ENCODE results near the gene SEZ6L2. TPM values are rescaled to one million over a fixed set of nuclear protein-coding genes. Genes with fewer than 3 reads are reported as not detected.

The SEZ6L2 gene
- total and polyA plus RNA-seq, 2 of the 8 experiments (the other 6 are each of a cell fraction or from before 2014, with no cell fraction given) = 43.5 to 47.7 TPM

GRCh38 chr16:29909391-29909790, 10.0 kb upstream of the SEZ6L2 start:
- no peak overlapping the region for H2BK15ac ChIP-seq (ENCODE audit: low read length)
- peaks cover 0 to 3% of the 10 kb centered on the region in 2 experiments for H4K20me1 ChIP-seq (replicated peaks in 1 of 2; ENCODE audit: control insufficient read depth in 1 of 2, insufficient read depth in 2 of 2, low read length in 2 of 2)
- no peak overlapping the region for H3K14ac ChIP-seq (ENCODE audit: insufficient read length)
- H2BK5ac ChIP-seq (ENCODE audit: low read depth, low read length) = no peak overlapping the region
- CTCF ChIA-PET (ENCODE audit: partially characterized antibody) = interaction anchor here (0.5 to 2.7 kb wide), 6 partner anchors 14 to 146 kb away, joined by 3 to 14 read pairs (median 4); partner anchors contain the start of gene KCTD13
- no peak overlapping the region for H4K91ac ChIP-seq (replicated peaks; ENCODE audit: insufficient read length, low read length)
- H3K4me3 ChIP-seq (ENCODE audit: extremely low read depth in 1 of 4, insufficient read depth in 2 of 4, low read depth in 3 of 4, low read length in 4 of 4) = no peak overlapping the region
- H2BK20ac ChIP-seq (ENCODE audit: low read length) = no peak overlapping the region
- no peak overlapping the region for H4K5ac ChIP-seq (ENCODE audit: insufficient read length, low read depth, low read length)
- H2AFZ ChIP-seq (ENCODE audit: low read length) = no peak overlapping the region
- H3K36me3 ChIP-seq (ENCODE audit: control insufficient read depth in 2 of 4, insufficient read depth in 4 of 4, low read length in 3 of 4) = peaks cover 0 to 4% (median 0%) of the 10 kb centered on the region in 4 experiments; a peak in 4 of 8 replicates
- no peak overlapping the region for H2BK120ac ChIP-seq (replicated peaks; ENCODE audit: low read depth, low read length)
- no peak overlapping the region for H3K9ac ChIP-seq (replicated peaks in 1 of 4; ENCODE audit: extremely low read depth in 1 of 4, low read depth in 3 of 4, low read length in 3 of 4)
- DNase-seq (ENCODE audit: low read depth in 1 of 2, low spot score in 2 of 2) = no peak
- POLR2A ChIA-PET (ENCODE audit: partially characterized antibody) = interaction anchor here (0.7 to 6.4 kb wide), 9 partner anchors 9 to 199 kb away, joined by 3 to 52 read pairs (median 3); partner anchors contain the start of genes ASPHD1, HIRIP3, INO80E and SEZ6L2
- H3K23ac ChIP-seq (ENCODE audit: insufficient read length) = no peak overlapping the region
- no peak overlapping the region for H2BK12ac ChIP-seq (ENCODE audit: low read depth, low read length)
- WGBS, 2 experiments (ENCODE audit: extremely low coverage in 1 of 2, insufficient coverage in 1 of 2, insufficient read length in 1 of 2, insufficient replicate concordance in 2 of 2, low coverage in 1 of 2, low lambda C conversion rate in 2 of 2, missing lambda C conversion rate in 1 of 2) = 97% methylated on average over 2 of the region's 2 CpGs; no CpG with 5 or more reads in 1 of the 2 experiments
- no peak overlapping the region for H3K18ac ChIP-seq (ENCODE audit: extremely low read depth, low read length)
- no peak overlapping the region for H3K4ac ChIP-seq (replicated peaks; ENCODE audit: insufficient read length, low read depth, low read length)
- H3K56ac ChIP-seq (replicated peaks; ENCODE audit: insufficient read length, low read depth, low read length) = no peak overlapping the region
- TF ChIP-seq SIN3A (conservative IDR thresholded peaks at IDR 0.05 in 1 of 2, IDR thresholded peaks at IDR 0.05 in 1 of 2; ENCODE audit: low read depth in 1 of 2, low read length in 2 of 2) (no peak), POLR2AphosphoS5 (IDR thresholded peaks at IDR 0.05; ENCODE audit: low read depth, low read length) (no peak), ASH2L (IDR thresholded peaks at IDR 0.05; ENCODE audit: low read length) (no peak), USF2 (IDR thresholded peaks at IDR 0.05; ENCODE audit: low read length) (no peak), ZNF274 (IDR thresholded peaks at IDR 0.05; ENCODE audit: borderline replicate concordance, extremely low read depth, low read length) (no peak)
- H3K9me3 ChIP-seq (ENCODE audit: insufficient read depth in 2 of 2, low read depth in 1 of 2, low read length in 1 of 2) = no peaks in the 10 kb centered on the region
- no peak overlapping the region for H4K8ac ChIP-seq (ENCODE audit: extremely low read depth, insufficient read depth, low read length)
- H3K79me1 ChIP-seq (ENCODE audit: low read depth, low read length) = no peaks in the 10 kb centered on the region
- no peak overlapping the region for H3K4me2 ChIP-seq (ENCODE audit: insufficient read depth in 1 of 2, low read depth in 2 of 2, low read length in 2 of 2)
- H3K23me2 ChIP-seq (ENCODE audit: low read depth, low read length) = no peaks in the 10 kb centered on the region
- H2AK5ac ChIP-seq (ENCODE audit: low read depth, low read length) = no peak overlapping the region
- H3K4me1 ChIP-seq (replicated peaks in 1 of 4; ENCODE audit: control insufficient read depth in 3 of 4, insufficient read depth in 4 of 4, low read length in 3 of 4) = peaks cover 0 to 6% (median 2%) of the 10 kb centered on the region in 4 experiments; a peak in 3 of 7 replicates
- H3K27ac ChIP-seq (ENCODE audit: low read depth, low read length) = no peak overlapping the region
- no peak for FAIRE-seq
- no peaks in the 10 kb centered on the region for H3K79me2 ChIP-seq (ENCODE audit: control insufficient read depth in 1 of 2, insufficient read depth in 2 of 2, low read length in 2 of 2)
- H3K27me3 ChIP-seq (replicated peaks in 1 of 4; ENCODE audit: control insufficient read depth in 3 of 4, extremely low read depth in 1 of 4, insufficient read depth in 3 of 4, low read length in 3 of 4) = no peaks in the 10 kb centered on the region
